GM06990 (cell line): Measurements from ENCODE around the gene GP9.

Source experiments
- DNase-seq: peaks from one replicate; pipeline ENCODE4 v3.0.0-alpha.2; 2011; ENCODE audit not compliant: insufficient read length; ENCODE audit errors: extremely low read depth
- H3K27me3 ChIP-seq: replicated peaks from 2 replicates; pipeline ENCODE4 v1.6.0; 2011; ENCODE audit warnings: low read length; ENCODE audit not compliant: control insufficient read depth, insufficient read depth
- H3K36me3 ChIP-seq: 2 replicates; pipeline ENCODE4 v1.5.1; 2011; ENCODE audit warnings: low read length; ENCODE audit not compliant: control insufficient read depth, insufficient read depth
- H3K4me3 ChIP-seq: replicated peaks from 2 replicates; pipeline ENCODE4 v1.5.1; 2011; ENCODE audit warnings: low read depth, mild to moderate bottlenecking, control low read depth, low read length
- CTCF ChIP-seq: IDR thresholded peaks from 2 replicates; pipeline ENCODE4 v1.5.1; 2011; ENCODE audit warnings: low read length, control low read depth, mild to moderate bottlenecking, inconsistent platforms; ENCODE audit not compliant: insufficient read depth, poor library complexity, severe bottlenecking

Gene GP9

GRCh38 chr3:129056451-129057173 is 4.0 kb upstream of the GP9 start:
- DNase-seq: no peak
- TF ChIP-seq CTCF: no peak
- no peaks in the 10 kb centered on the region for H3K36me3 ChIP-seq
- 0 out of 2 replicates have a peak, but pooled peaks cover 1% of the 10 kb centered on the region for H3K27me3 ChIP-seq
- no peak overlapping the region for H3K4me3 ChIP-seq

DNA sequence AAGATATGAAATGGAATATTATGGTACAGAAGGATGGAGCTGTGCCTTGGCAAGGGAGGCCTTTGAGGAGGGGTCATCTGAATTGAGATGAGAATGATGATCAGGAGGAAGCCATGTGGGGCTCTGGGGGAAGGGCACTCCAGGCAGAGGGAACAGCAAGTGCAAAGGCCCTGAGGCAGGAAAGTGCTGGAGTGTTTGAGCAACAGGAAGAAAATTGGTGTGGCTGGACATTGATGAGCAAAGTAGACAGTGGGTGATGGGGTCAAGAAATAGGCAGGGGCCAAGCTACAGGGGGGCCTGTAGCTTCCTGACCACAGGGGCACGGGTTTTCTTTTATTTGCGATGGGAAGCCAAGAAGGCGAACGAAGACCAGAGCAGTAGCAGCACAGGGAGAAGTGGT is 3.3 kb upstream of the GP9 start:
- no peak for DNase-seq
- Histone ChIP-seq H3K4me3 (no peak overlapping the region), H3K27me3 (0 out of 2 replicates have a peak, but pooled peaks cover 1% of the 10 kb centered on the region), H3K36me3 (no peaks in the 10 kb centered on the region)
- TF ChIP-seq CTCF: no peak

- Histone ChIP-seq H3K4me3 (no peak overlapping the region), H3K36me3 (no peaks in the 10 kb centered on the region), H3K27me3 (0 out of 2 replicates have a peak, but pooled peaks cover 1% of the 10 kb centered on the region)
- TF ChIP-seq CTCF: peak; percentile 7
- no peak for DNase-seq
Observed at GRCh38 chr3:129058441-129059200, 2.0 kb upstream of the GP9 start.

- Histone ChIP-seq H3K36me3 (no peaks in the 10 kb centered on the region), H3K27me3 (0 out of 2 replicates have a peak, but pooled peaks cover 1% of the 10 kb centered on the region), H3K4me3 (no peak overlapping the region)
- TF ChIP-seq CTCF: no peak
- no peak for DNase-seq
Observed at GRCh38 chr3:129059311-129059958, 1.1 kb upstream of the GP9 start.

DNA sequence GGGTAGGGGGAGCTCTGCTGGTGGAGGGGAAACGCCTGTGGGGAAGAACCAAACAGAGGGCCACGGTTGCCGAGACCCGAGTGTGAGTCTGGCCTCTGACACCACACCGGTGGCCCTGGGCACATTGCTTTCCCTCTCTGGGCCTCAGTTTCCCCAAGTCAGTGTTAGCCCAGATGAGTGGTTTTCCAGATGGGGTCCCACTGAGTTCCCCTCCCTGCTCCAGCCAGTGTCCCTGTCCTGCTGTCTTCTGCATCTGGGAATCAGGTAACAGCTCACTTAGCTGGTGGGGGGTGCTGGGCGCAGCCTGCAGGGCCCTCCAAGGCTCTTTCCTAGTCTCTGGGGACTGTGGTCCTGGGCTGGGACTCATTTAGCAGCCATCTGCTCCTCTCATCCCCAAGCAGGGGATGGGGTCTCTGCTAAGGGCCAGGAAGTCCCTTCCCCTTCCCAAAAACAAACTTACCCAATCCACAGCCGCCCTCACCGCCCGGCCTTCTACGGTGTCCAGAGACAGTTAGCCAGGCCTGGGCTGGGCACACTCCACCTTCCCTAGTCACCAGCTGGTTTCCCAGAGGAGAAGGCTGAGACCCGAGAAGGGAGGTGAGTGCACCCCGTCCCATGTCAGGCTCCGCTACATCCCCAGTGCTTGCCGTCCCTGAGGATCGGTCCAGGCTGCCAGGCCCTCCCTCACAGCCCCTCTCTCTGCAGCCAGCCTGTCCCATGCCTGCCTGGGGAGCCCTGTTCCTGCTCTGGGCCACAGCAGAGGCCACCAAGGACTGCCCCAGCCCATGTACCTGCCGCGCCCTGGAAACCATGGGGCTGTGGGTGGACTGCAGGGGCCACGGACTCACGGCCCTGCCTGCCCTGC is 676 bp downstream of the GP9 start:
- no peak overlapping the region for H3K4me3 ChIP-seq

More for the DNA sequence above, 676 bp downstream of the GP9 start:
- TF ChIP-seq CTCF: no peak
- no peak for DNase-seq
- Histone ChIP-seq H3K27me3 (0 out of 2 replicates have a peak, but pooled peaks cover 1% of the 10 kb centered on the region), H3K36me3 (no peaks in the 10 kb centered on the region)
